NB4 (cell line): Measurements from ENCODE around the gene NXT1.

ENCODE experiments used
- CTCF ChIP-seq: IDR thresholded peaks from one replicate; pipeline ENCODE4 v1.5.1; 2012; ENCODE audit warnings: low read depth, low read length
- POLR2A ChIP-seq: IDR thresholded peaks from 2 replicates; pipeline ENCODE4 v1.6.1; 2011; ENCODE audit warnings: mild to moderate bottlenecking; ENCODE audit not compliant: insufficient read length; ENCODE audit errors: extremely low read depth

GRCh38 chr20:23370274-23370673, 19.7 kb downstream of the NXT1 start:
- TF ChIP-seq CTCF (no peak), POLR2A (no peak)
